ENCODE results near the gene ATF4. TPM values are rescaled to one million over a fixed set of nuclear protein-coding genes. Genes with fewer than 3 reads are reported as not detected.

ATF4 gene
- total and polyA plus RNA-seq, 2 of the 13 experiments (the other 11 are each of a cell fraction or from before 2014, with no cell fraction given) = 486 to 1,297 TPM

- TF ChIP-seq SYNCRIP (IDR thresholded peaks at IDR 0.05; ENCODE audit: insufficient read depth, low read depth, low read length) (no peak), SIN3B (IDR thresholded peaks at IDR 0.05; ENCODE audit: low read length) (no peak), BATF2 (CRISPR knock-in tag; IDR thresholded peaks at IDR 0.05) (0 out of 2 replicates have a peak, but pooled peaks have one; percentile 51), ZNF441 (CRISPR knock-in tag; IDR thresholded peaks at IDR 0.05; ENCODE audit: borderline replicate concordance) (peak; percentile 89), NR2F2 (IDR thresholded peaks at IDR 0.05; ENCODE audit: borderline replicate concordance, low read depth) (no peak), ZHX2 (IDR thresholded peaks at IDR 0.05; ENCODE audit: low read depth) (no peak), ZHX2 (CRISPR knock-in tag; IDR thresholded peaks at IDR 0.05; ENCODE audit: borderline replicate concordance) (no peak), ZNF788 (CRISPR knock-in tag; IDR thresholded peaks at IDR 0.05; ENCODE audit: borderline replicate concordance) (peak; percentile 45; the same call in 1 of the 2 replicates), HNRNPUL1 (IDR thresholded peaks at IDR 0.05; ENCODE audit: low read depth, low read length) (no peak), GPBP1L1 (CRISPR knock-in tag; IDR thresholded peaks at IDR 0.05) (no peak), PCBP2 (optimal IDR thresholded peaks at IDR 0.05; ENCODE audit: low read depth, low read length, poor library complexity, severe bottlenecking) (no peak), ATAD3A (CRISPR knock-in tag; IDR thresholded peaks at IDR 0.05) (no peak), TOE1 (CRISPR knock-in tag; IDR thresholded peaks at IDR 0.05) (no peak), RERE (CRISPR knock-in tag; IDR thresholded peaks at IDR 0.05; ENCODE audit: low read depth) (no peak), ZNF329 (CRISPR knock-in tag; IDR thresholded peaks at IDR 0.05; ENCODE audit: low read depth) (no peak)
These were observed 41.9 kb upstream of the ATF4 start (continued) for GRCh38 chr22:39478441-39478850.

Measured in HepG2 (cell line).